ENCODE measurements around the gene ERBB4.

The ERBB4 gene

GRCh38 chr2:212359425-212360067 lies 179.1 kb downstream of the ERBB4 start:
- DNase-seq = no peak

- DNase-seq = no peak
Observed at GRCh38 chr2:212357606-212358005, 181.0 kb downstream of the ERBB4 start.

DNA sequence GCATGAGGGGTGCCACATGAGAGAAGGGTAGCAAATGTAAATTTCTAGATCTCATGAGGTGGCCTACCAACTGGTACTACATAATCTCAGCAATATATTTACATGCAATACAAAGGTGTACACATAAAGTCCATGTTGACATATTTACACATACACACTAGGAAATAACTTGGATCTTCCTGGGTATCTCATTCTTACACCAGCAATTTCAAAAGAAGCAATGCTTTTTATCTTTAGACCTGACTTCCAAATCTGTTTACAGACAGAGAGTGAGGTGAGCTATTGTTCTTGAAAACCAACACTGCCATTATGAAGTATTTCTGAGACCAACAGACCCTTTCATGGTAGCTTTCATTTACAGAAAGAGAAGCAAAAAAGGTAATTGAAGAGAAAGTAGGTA lies 184.2 kb downstream of the ERBB4 start:
- no peak for DNase-seq

DNA sequence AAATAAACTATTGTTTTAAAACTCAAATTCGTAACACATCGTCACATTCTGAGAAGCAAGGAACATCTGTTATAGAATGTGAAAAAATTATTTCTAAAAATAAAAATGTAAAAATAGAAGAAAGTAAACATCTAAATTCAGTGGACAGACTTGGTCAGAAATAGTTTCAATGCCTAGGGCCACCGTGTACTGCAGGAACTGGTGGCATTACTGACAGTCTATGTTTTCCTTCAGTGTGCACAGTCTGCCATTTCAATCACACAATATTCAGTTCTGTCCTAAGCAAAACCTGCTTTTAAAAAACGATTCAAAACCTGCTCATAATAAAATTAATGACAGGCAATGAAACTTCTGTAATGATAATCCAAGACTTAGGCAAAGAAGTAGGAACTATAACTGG lies 190.1 kb downstream of the ERBB4 start:
- DNase-seq = no peak

DNA sequence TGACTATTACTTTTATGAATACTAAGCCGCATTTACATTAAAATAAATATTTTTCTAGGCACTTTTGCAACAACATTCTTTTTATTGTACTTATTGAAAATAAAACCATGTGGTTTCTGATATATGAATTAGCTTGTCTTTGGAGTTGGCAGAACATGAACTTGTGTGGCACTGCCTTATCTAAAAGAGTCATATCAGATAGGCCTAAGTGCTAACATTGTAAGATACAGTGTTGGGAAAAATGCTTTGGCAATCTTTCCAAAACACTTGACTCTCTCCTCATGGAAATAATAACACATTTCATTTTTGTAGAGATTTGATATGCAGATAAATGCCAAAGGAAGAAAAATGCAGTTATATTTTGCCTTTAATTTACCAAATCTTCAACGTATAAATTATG lies 191.7 kb downstream of the ERBB4 start:
- DNase-seq = no peak

- no peak for DNase-seq
Observed at GRCh38 chr2:212345966-212346365, 192.6 kb downstream of the ERBB4 start.

DNA sequence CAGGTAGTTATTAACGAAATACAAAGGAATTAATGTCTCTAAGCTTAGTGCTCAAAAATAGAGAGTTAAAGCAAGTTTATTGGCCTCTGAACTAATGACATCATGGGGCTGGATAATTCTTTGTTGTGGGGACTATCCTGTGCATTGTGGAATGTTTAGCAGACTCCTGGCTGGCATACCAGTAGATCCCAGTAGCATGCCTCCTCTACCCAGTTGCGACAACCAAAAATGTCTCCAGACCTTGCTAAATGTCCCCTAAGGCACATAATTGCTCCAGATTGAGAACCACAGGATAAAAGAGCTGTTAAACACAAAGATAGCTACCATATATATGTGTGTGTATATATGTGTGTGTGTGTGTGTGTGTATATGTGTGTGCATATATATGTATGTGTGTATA lies 194.5 kb downstream of the ERBB4 start:
- DNase-seq = no peak

DNA sequence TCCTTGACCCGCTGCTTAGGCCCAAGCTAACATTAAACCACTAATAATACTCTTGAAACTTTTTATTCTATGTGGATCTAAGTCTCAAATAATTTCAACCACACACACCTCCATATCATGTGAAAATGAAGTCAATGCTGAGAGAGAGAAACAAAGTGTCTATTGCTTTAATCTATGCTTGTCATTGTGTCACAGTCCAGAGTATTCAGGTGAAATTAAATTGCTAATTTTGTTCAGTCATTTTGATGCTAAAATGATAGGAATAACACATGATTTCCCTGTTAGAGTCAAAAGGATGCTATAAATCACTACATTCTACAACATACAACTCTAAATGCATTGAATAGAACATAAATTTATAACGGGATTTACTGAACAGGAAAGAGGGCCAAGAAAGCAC lies 195.4 kb downstream of the ERBB4 start:
- no peak for DNase-seq

GRCh38 chr2:212337486-212338343 lies 200.9 kb downstream of the ERBB4 start:
- DNase-seq = no peak

GRCh38 chr2:212337036-212337435 lies 201.6 kb downstream of the ERBB4 start:
- DNase-seq = no peak

GRCh38 chr2:212330263-212330662 lies 208.3 kb downstream of the ERBB4 start:
- no peak for DNase-seq

DNA sequence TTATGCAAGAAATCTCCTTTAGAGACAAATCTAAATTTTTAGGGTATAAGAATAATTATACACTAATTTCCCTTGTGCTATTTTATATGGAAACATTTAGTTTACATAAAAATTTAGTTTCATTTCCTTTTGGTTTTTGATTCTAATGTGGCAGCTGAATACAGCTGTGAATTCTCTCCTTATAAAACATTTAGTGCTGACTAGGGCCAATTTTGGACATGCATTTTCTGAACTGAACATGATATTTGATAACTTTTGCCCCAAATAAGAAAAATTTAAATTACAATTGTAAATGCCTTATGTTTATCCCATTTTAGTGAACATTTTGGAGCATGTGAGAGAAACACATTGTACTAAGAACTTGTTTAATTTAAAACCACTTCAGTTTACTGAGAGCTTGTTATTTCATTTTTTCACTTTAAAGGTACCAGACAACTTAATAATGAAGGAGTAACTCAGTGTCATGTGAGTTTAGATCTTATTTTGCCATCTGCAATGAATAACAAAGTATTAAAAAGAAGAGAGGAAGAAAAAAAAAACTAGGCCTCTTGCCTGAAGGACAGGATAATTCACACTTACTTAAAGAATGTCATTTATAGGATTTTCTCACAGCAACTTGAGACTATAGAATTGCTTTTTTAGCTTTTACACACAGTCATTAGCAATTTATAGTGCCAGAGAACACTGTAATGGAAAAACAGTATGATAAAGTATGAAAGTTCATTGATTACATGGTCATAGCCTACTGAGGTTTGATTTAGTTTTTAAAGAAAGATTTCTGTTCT lies 209.7 kb downstream of the ERBB4 start:
- no peak for DNase-seq

- DNase-seq = no peak
Observed at GRCh38 chr2:212328136-212328535, 210.5 kb downstream of the ERBB4 start.

GRCh38 chr2:212327171-212327809 lies 211.3 kb downstream of the ERBB4 start:
- DNase-seq = no peak

- DNase-seq = no peak
Observed at GRCh38 chr2:212318636-212319035, 220.0 kb downstream of the ERBB4 start.

DNA sequence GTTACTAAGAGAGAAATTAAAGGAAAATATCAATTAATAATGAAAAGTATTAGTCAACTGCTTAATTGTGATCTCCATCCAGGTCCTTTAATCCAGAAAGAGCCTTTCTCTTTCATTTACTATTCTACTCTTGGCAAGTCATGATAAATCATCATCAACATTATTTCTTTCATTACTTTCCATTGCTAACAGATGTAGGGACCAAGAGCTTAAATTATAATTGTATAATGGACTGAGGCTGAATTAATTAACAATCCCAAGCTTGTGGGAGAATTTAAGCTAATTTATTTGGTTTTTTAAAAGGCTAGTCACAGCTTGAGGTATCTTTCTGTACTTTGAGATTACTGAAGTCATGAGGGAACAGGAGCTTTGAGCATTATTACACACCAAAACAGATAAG lies 223.9 kb downstream of the ERBB4 start:
- DNase-seq = no peak

DNA sequence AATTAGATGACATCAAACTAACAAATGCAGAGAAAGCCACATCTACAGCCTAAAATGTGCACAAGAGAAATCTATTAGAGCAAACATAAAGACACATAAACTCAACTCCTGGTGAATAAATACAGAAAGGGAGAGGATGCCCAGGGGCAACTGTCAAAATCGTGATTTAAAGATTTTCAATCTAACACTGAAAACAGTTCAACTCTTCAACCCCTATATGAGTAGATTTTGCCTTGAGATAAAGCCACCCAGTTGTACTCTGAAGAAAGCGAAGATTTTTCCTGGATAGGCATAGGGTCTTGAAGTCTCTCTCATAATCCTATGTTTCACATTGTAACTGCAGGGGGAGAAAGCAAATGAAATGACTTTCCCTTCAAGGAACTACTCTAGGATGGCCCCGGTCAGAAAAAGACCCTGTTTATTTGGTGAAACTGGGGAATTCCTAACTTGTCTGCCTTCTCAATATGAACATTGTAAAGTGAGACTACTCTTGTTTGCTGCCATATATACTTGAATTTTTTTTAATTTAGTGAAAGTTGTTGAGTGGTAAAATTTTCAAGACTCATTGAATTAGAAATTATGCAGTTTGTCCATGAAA lies 226.7 kb downstream of the ERBB4 start:
- DNase-seq = no peak

GRCh38 chr2:212299943-212300342 lies 238.7 kb downstream of the ERBB4 start:
- no peak for DNase-seq

DNA sequence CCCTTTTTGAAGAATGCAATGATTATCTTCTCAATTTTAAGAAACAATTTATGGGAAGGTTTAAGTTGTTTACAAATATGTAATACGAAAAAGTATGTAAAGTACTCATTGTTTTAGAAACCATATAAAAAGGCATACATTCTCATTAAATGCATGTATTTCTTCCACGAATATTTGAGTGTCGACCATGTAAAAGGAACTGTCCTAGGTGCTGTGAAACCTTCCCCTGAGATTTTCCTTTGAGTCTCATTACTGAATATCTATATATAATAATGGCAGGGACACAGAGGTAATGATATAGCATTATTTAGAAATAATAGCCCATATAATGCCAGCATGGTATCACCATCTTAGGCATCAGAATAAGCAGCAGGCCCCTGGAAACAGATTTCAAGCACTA lies 239.3 kb downstream of the ERBB4 start:
- no peak for DNase-seq

GRCh38 chr2:212295571-212295970 lies 243.0 kb downstream of the ERBB4 start:
- no peak for DNase-seq

- no peak for DNase-seq
Observed at GRCh38 chr2:212294816-212295215, 243.8 kb downstream of the ERBB4 start.

GRCh38 chr2:212289301-212289700 lies 249.3 kb downstream of the ERBB4 start:
- no peak for DNase-seq

GRCh38 chr2:212288308-212288707 lies 250.3 kb downstream of the ERBB4 start:
- DNase-seq = no peak

All from stimulated activated naive CD4-positive, alpha-beta T cell treated with Interleukin-2 at 50 U/mL for 16 hours (primary cell).